Hematopoietic multipotent progenitor cell treated with erythropoietin and hydrocortisone succinate and interleukin-3 and kit ligand, for 8 days (in vitro differentiated cells): ENCODE results near the gene NLRP12.
"Not testable (repeated sequence)": the region's sequence is repeated elsewhere in the genome, so short reads cannot be mapped to it uniquely, and the experiment has no call there.

Experiments used
- DNase-seq: peaks from one replicate; pipeline ENCODE4 v3.0.0-alpha.2; 2015

The NLRP12 gene, protein sequence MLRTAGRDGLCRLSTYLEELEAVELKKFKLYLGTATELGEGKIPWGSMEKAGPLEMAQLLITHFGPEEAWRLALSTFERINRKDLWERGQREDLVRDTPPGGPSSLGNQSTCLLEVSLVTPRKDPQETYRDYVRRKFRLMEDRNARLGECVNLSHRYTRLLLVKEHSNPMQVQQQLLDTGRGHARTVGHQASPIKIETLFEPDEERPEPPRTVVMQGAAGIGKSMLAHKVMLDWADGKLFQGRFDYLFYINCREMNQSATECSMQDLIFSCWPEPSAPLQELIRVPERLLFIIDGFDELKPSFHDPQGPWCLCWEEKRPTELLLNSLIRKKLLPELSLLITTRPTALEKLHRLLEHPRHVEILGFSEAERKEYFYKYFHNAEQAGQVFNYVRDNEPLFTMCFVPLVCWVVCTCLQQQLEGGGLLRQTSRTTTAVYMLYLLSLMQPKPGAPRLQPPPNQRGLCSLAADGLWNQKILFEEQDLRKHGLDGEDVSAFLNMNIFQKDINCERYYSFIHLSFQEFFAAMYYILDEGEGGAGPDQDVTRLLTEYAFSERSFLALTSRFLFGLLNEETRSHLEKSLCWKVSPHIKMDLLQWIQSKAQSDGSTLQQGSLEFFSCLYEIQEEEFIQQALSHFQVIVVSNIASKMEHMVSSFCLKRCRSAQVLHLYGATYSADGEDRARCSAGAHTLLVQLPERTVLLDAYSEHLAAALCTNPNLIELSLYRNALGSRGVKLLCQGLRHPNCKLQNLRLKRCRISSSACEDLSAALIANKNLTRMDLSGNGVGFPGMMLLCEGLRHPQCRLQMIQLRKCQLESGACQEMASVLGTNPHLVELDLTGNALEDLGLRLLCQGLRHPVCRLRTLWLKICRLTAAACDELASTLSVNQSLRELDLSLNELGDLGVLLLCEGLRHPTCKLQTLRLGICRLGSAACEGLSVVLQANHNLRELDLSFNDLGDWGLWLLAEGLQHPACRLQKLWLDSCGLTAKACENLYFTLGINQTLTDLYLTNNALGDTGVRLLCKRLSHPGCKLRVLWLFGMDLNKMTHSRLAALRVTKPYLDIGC

DNA sequence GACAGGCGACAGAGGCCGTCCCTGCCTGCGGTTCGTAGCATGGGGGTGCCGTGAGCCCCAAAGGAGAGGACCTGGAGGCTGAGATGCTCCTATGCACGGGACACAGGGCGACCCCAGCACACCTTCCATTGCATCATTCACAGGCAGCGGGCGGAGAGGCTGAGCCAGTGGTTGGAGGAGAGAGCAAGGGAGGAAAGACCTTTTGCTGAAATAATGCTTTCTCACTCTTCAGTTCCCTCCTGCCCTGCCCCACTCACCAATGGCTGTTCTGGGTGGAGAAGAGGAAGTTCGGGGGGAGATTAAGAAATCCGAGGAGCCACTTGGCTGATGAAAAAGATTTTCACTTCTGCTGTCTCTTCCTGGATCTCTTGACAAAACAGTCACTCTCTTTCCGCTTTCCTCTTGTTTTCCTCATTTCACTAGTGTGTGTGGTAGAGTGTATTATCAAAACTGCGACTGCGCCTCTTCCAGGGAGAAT is at the start of gene NLRP12:
Gene NLRP12, minus strand, starts transcription at position 181 of the 478 bp plus-strand sequence. Its CDS starts 140 bp downstream, at position 41.
- DNase-seq, result peak; percentile 26

DNA sequence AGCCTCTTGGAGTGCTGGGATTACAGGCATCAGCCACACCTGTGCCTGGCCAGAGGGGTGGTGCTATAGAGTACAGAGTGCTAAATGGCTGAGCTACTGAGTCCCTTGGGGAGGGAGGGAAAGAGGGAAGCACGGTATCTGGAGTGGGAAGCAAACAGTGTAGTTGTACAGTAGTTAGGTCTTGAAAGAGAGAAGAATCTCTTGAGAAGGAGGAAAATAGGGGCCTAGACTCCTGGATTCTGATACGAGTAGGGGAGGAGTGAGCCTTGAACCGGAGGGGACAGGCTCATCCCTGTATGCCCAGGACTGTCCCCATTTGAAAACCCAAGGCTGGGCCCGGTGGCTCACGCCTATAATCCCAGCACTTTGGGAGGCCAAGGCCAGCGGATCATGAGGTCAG is 48.6 kb upstream of the NLRP12 start:
- no peak for DNase-seq

DNA sequence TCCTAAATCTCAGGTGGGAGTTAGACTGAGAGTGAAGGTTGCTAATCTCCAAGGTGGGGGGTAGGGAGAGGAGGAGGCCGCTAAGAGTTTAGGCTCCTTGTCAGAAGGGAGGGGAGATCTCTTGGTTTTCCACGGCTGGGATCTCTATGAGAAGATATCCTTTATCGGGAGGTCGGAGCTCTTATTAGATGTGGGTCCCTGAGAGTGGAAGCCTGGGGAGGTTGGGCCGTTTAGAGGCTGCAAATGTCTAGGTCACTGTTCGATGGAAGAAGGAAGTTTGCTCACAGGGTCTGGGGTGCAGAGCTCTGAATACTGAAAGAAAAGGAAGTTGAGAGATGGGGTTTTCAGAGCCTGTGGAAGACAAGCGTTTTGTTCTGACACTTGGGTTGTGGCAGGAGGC is 47.3 kb upstream of the NLRP12 start:
- no peak for DNase-seq

DNA sequence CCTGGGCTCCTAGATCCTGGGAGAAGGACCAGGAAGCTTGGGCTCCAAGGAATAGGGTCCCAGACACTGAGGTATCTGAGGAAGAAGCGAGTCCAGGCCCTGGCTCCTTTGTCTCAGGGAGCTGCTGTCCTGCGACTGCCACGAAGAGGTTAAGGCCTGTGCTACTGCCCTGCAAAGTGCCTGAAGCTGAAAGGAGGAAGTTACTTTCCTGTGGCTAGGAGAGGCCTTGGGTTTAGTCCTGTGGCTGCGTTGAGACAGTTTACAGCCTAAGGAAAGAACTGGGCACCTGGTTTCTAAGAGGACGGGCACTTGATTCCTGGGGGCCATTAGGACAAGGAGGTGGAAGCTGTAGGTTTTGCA is 46.4 kb upstream of the NLRP12 start:
- DNase-seq, result peak; percentile 69

DNA sequence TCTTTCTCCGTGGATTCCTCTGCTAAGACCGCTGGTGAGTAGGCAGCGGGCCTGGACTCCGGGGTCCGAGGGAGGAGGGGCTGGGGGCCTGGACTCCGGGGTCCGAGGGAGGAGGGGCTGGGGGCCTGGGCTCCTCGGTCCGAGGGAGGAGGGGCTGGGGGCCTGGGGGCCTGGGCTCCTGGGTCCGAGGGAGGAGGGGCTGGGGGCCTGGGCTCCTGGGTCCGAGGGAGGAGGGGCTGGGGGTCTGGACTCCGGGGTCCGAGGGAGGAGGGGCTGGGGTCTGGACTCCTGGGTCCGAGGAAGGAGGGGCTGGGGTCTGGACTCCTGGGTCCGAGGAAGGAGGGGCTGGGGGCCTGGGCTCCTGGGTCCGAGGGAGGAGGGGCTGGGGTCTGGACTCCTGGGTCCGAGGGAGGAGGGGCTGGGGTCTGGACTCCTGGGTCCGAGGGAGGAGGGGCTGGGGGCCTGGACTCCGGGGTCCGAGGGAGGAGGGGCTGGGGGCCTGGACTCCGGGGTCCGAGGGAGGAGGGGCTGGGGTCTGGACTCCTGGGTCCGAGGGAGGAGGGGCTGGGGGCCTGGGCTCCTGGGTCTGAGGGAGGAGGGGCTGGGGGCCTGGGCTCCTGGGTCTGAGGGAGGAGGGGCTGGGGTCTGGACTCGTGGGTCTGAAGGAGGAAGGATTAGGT is 45.8 kb upstream of the NLRP12 start:
- not testable (repeated sequence) for DNase-seq

DNA sequence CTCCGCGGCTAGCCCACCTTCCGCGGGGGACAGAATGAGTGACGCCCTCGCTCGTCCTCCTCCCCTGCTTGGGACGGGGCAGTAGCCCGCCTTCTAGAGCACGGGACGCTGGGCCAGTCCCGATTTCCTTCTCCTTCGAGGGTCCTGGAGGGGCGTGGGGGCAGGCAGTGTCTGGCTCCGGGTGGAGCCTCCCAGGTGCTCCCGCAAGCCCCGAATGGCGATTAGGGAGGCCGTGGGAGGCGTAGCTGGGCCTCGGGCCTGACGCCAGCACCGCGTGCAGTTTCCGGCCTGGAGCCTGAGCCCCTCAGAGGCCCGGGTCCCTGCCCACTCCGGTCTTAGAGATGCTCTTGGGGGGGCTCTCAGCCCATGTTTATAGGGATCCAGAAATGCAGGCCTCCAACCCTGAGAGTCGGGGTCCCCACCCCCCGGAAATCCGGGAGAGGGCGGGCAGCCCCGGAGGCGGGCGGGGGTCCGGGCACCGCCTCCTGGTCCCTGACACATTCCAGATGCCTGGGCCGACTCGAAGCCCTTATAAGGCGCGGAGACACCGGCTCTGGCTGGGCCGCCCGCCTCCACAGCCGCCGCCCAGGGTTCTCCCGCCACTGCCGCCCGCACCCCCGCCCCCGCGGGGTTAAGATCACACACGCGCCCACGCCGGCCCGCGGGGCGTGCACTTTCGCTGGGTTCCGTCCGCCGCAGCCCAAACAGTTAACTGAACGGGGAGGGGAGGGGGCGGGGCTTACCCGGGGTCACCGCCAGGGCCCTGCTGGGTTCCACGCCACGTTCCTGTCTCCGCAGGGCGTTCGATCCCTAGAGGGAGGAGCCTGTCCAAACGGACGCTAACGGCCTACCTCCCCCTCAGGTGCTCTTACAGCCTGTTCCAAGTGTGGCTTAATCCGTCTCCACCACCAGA is 45.0 kb upstream of the NLRP12 start:
- peak; percentile 82 for DNase-seq

DNA sequence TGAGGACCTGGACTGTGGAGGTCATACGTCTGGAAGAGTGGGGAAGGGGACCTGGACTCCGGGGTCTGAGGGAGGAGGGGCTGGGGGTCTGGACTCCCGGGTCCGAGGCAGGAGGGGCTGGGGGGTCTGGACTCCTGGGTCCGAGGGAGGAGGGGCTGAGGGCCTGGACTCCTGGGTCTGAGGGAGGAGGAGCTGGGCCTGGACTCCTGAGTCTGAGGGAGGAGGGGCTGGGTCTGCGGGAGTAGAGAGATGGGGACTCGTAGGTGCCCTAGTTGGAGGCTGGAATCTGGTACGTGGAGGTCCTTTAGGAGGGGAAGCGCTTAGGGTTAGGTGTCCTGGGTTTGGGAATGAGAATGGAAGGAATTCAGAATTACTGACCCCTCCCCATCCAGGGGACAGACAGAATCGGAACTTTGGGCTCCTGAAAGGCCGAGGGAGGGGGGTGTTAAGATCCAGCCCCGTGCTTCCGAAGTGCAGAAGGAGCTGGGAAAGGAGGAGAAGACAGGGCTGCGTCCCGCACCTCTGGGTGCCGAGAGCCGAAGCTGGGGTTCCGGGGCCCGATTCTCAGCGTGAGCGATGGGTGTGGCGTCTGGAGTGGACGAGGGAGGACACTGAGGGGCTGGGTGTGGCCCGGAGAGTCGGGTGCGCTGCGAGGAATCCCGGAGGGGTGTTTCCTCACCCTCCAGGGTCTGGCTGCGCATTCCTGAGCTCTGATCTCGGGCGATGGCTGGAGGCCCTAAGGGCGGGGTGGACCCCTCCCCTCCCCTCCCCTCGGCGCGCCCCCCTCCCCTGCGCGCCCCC is 44.2 kb upstream of the NLRP12 start:
- DNase-seq, result peak; percentile 21

DNA sequence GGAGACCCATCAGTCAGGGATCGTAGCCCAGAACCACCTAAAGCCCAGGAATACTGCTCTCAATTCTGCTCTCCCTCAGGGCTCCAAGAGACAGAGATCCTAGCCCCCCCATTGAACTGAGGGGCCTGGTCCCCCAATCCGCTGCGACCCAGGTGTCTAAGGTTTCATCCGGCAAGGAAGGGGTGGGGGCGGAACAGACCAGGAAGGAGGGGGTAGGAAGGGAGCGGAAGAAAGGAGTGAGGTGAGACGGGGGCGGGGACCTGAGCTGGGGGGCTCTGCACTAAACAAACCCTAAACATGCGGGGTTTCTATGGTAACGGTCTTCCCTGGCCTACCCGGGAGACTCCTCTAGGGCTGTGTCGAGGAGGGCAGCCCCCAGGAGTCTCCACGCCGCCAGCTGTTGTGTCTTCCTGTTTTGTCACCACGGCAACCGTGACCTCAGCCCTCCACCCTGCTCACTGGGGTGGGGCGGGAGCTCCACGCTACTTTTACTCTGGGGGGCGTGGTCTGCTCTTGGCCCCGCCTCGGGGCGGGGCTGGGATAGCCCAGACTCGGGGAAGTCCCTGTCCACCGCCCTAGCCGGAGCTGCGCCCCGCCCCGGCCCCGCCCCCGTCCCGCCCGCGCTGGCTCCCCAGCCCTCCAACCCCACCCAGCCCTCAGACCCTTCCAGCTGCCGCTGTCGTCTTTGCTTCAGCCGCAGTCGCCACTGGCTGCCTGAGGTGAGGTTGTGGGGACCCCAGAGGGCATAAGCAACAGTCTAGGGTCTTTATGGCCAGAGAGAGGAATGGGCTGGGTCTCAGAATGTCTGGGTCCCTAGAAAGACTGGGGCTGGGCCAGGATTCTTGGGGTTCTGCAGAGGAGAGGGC is 43.3 kb upstream of the NLRP12 start, which contains the start of gene MYADM:
Gene MYADM, plus strand, starts transcription at position 659 of the 866 bp plus-strand sequence. CDS start 5,647 bp downstream, outside the sequence.
- peak; percentile 93 for DNase-seq

DNA sequence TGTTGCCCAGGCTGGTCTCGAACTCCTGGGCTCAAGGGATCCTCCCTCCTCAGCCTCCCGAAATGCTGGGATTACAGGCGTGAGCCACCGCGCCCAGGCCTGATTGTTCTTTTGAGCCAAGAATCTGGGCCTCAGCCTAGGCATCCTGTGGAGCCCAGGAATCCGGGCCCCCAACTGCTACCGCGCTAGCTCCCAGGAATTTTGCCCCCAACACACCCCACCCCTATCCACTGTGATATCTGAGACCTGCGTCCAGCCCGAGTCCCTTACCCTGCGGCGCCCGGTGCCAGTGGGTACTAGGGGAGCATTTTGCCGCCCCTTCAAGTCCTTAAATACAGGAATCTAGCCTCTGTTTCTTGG is 42.7 kb upstream of the NLRP12 start:
- DNase-seq, result no peak

DNA sequence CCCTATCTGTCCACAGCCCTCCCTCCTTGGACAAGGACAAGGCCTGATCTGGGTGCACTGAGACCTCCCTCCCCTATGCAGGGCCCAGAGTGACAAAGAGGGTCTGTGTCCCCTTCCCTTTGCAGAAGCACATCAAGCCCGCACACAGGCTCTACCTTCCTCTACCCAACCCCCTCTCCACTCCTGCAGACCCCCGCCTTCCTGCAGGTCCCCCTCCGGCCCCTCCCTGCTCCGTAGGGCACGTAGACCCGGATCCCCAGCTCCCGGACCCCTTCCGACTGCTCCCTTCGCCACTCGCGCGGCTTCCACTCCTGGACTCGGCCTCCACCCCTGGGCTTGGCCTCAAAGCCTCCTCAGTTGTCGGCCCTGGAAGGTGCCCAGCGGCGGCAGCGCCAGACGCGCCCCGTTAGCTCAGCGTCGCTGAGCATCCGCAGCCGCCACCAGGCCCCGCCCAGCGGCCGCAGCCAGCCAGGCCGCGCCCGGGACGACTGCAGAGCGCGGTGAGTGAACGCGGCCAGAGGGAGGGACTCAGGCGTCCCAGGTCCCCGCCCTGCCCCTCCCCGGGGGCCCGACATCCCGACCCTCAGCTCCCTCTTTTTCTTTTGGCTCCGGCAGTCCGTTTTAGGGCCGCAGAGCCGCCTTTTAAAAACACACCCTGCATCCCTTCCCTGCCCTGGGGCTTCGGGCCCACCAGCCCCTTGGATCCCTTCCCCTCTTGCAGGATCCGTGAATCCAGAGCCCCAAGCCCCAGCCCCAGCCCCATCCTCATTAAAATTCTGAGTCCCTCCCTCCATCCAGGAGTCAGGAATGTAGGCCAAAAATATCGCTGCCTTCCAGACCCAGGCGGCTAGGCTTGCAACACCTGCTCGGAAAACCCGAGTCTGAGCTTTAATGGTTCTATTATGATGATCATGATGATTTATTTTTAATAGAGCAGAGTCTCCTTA is 42.1 kb upstream of the NLRP12 start:
- peak; percentile 50 for DNase-seq

DNA sequence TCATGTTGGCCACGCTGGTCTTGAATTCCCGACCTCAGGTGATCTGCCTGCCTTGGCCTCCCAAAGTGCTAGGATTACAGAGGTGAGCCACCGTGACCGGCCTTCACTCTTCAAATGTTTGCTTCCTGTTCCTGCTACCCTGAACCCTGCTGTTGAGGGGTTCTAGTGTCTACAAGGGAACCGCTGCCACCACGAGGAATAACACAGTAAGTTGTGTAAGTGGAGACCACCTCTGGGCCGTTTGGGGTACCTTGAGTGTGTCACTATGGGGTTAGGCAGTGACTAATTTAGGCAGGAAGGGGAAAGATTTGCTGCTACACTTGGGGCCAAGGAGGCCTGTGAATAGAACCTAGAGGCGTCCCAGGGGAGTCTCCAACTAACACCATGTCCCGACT is 41.4 kb upstream of the NLRP12 start:
- no peak for DNase-seq

DNA sequence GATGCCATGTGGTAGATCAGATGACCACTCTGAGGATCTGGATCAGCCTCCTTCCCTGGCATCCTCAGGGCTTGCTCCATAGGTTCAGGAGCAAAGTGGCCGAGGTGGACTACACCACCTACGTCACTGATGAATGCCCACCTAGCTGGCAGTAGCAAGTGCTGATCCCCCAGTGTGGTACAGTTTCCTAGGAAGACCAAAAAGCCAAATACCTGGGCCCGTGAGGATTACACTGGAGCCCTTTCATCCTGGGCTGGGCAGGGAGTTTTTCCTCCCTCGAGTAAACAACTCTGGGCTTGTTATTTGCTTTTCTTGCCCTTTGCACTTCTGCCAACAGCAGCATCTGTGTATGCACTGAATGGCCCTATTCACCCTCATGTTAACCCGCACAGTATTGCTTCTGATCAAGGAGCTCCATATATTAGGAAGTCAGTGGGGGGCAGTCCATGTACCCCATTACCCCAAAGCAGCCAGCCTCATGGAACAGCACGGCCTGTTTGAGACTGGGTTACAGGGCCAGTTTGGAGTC is 40.3 kb upstream of the NLRP12 start:
- no peak for DNase-seq

DNA sequence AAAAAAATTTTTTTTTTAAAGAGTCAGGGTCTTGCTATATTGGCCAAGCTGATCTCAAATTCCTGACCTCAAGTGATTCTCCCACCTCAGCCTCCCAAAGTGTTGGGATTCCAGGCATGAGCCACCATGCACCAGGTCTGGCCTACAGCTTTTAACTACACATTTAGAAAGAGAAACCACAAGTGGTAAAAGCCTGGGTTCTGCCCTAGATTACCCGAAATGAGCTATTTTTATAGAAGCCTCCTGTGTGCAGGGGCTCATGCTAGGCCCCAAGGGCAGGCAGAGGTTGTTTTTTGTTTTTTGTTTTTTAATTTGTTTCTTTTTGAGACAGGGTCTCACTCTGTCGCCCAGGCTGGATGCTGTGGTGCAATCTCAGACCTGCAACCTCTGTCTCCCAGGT is 29.6 kb upstream of the NLRP12 start:
- no peak for DNase-seq

DNA sequence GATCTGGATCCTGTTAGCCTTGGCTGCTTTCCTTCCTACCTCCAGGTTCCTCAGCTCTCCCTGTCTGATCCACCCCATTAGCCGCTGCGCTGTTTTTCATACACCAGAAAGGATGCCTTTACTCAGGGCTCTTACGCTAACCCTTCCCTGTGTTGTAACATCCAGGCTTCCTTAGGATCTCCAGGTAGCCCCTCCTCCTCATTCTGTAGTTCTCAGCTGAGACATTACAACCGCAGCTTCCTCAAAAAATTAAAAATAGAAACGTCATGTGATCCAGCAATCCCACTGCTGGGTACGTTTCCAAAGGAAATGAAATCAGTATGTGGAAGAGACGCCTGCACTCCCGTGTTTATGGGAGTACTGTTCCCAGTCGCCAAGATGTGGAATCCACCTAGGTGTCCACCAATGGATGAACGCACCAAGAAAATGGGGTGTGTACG is 25.1 kb upstream of the NLRP12 start:
- no peak for DNase-seq

DNA sequence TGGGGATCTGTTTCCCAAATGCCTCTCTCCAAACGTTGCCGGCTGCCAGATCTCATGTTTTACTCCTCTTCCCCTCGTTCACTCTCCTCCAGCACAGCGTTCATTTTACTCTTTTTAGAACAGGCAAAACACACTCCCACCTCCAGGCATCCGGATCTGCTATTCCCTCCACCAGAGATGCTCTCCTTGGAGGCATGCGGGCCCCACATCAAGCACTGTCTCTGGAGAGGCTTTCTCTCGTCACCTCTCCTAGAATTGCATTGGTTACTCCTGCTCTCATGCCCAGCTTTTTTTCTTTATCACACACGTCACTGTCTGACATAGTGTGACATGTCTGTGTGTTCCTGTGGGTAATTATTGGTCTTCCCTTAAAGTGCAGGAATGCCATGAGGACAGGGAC is 23.4 kb upstream of the NLRP12 start:
- DNase-seq, result no peak

DNA sequence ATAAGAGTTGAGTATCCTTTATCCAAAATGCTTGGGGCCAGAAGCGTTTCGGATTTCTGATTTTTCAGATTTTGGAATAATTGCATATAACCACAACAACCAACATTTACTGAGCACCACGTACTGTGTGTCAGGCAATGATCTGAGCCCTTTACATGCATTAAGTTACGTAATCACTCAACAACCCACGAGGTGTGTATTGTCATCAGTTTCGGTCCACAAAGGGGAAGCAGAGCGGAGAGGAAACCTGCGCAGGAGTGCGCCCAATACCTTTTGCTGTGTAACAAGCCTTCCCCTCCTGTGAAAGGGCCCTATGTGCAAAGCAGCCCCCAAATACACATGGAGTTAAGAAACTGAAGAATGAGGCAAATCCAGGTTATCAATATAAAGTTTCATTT is 20.7 kb upstream of the NLRP12 start:
- no peak for DNase-seq

DNA sequence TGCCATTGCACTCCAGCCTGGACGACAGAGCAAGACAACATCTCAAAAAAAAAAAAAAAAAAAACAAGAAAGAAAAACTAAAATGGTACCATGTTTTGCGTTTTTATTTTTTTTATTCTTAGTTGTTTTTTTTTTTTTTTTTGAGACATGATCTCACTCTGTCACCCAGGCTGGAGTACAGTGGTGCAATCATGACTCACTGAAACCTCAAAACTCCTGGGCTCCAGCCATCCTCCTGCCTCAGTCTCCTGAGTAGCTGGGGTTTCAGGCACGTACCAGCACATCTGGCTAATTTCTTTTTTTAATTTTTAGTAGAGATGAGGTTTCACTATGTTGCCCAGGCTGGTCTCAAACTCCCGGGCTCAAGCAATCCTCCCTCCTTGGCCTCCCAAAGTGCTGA is 16.8 kb upstream of the NLRP12 start:
- DNase-seq, result not testable (repeated sequence)

DNA sequence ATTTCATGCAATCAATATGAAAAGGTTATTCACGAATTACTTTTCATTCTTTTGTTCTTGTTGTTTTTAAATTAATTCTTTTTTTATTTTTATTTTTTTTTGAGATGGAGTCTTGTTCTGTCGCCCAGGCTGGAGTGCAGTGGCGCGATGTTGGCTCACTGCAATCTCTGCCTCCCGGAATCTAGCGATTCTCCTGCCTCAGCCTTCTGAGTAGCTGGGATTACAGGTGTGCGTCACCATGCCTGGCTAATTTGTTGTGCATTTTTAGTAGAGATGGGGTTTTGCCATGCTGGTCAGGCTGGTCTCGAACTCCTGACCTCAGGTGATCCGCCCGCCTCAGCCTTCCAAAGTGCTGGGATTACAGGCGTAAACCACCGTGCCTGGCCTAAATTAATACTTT is 16.1 kb upstream of the NLRP12 start:
- not testable (repeated sequence) for DNase-seq
